Upper lobe of right lung (tissue), 1 donor: ENCODE data around the gene ANXA1. TPM values are rescaled to one million over a fixed set of nuclear protein-coding genes. Genes with fewer than 3 reads are reported as not detected.

Experiments used
- ATAC-seq: fragments of 200-7000 bp; cut with Tn5 transposase; one replicate; pipeline ENCODE4 v1.9.1; 2020; ENCODE audit warnings: mild to moderate bottlenecking, moderate library complexity
- DNase-seq: peaks from one replicate; pipeline ENCODE4 v3.0.0-alpha.2; 2020
- H3K27ac ChIP-seq: fragments of 200-600 bp; one replicate; pipeline ENCODE4 v1.8.0; 2022
- H3K27me3 ChIP-seq: fragments of 200-600 bp; one replicate; pipeline ENCODE4 v1.8.0; 2022; ENCODE audit warnings: mild to moderate bottlenecking
- H3K36me3 ChIP-seq: fragments of 200-600 bp; one replicate; pipeline ENCODE4 v1.8.0; 2022
- H3K4me1 ChIP-seq: fragments of 200-600 bp; one replicate; pipeline ENCODE4 v1.8.0; 2022
- H3K4me3 ChIP-seq: fragments of 200-600 bp; one replicate; pipeline ENCODE4 v1.8.0; 2022; ENCODE audit warnings: mild to moderate bottlenecking
- H3K9me3 ChIP-seq: fragments of 200-600 bp; one replicate; pipeline ENCODE4 v1.8.0; 2022
- intact Hi-C: fragments of 100-400 bp; cut with DNase I; formaldehyde crosslinking; loops from one replicate; pipeline ENCODE4 v1.11.0; 2022
- total RNA-seq: library from RNA; stranded (reverse); fragmentation: NEBNext Ultra II Directional; extraction: Animal tissue kit (Norgen Biotek cat#: 25700); gene quantifications from one replicate; pipeline ENCODE4 v1.2.1, GENCODE V29; 2021
- TF ChIP-seq, protein P1 (sequence below): fragments of 200-600 bp; IDR thresholded peaks from one replicate; pipeline ENCODE4 v1.8.0; 2022; ENCODE audit warnings: antibody characterized with exemption
- donor health status: DM: no; HTN: yes; CAD: no; lungs with severe emphysema.

Gene ANXA1
- total RNA-seq, 1 donor from 2014 or later = 314 TPM

- peak; percentile 25 for ATAC-seq
- Histone ChIP-seq H3K36me3 (peaks cover 17% of the 10 kb centered on the region), H3K4me1 (peaks cover 57% of the 10 kb centered on the region), H3K27me3 (no peaks in the 10 kb centered on the region), H3K27ac (peak overlapping the region; percentile 90), H3K9me3 (no peaks in the 10 kb centered on the region), H3K4me3 (peak overlapping the region; percentile 58)
- TF ChIP-seq, protein P1, sequence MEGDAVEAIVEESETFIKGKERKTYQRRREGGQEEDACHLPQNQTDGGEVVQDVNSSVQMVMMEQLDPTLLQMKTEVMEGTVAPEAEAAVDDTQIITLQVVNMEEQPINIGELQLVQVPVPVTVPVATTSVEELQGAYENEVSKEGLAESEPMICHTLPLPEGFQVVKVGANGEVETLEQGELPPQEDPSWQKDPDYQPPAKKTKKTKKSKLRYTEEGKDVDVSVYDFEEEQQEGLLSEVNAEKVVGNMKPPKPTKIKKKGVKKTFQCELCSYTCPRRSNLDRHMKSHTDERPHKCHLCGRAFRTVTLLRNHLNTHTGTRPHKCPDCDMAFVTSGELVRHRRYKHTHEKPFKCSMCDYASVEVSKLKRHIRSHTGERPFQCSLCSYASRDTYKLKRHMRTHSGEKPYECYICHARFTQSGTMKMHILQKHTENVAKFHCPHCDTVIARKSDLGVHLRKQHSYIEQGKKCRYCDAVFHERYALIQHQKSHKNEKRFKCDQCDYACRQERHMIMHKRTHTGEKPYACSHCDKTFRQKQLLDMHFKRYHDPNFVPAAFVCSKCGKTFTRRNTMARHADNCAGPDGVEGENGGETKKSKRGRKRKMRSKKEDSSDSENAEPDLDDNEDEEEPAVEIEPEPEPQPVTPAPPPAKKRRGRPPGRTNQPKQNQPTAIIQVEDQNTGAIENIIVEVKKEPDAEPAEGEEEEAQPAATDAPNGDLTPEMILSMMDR = no peak
- intact Hi-C loops = no loop called here
- no peak for DNase-seq
Measured at GRCh38 chr9:73154722-73155121, 3.1 kb downstream of the ANXA1 start.

DNA sequence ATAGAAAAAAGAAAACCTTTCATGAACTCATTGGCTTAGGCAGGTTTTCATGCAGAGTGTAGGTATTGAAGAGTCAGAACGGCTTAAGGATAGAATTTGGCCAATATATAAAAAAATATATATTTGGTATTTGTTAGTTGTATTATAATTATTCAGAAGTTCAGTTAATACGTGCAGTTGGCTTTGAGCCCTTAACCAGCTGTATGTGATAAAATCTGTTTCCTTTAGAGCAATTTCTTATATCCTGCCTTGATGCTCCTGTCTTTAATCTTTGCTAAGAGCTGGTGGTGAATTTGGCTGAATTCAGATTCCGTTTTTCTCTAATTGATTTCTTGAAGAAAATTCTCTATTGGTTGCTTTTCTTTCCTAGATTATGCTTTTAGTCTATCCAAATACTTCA lies 3.7 kb downstream of the ANXA1 start:
- TF ChIP-seq, protein P1 = no peak
- Histone ChIP-seq H3K4me3 (peak overlapping the region; percentile 58), H3K4me1 (peaks cover 51% of the 10 kb centered on the region), H3K9me3 (no peaks in the 10 kb centered on the region), H3K27ac (peak overlapping the region; percentile 90), H3K36me3 (peaks cover 23% of the 10 kb centered on the region), H3K27me3 (no peaks in the 10 kb centered on the region)
- ATAC-seq (no peak), DNase-seq (no peak)
- intact Hi-C loops = no loop called here

- H3K27me3 ChIP-seq = no peaks in the 10 kb centered on the region
- H3K9me3 ChIP-seq = no peaks in the 10 kb centered on the region
- H3K36me3 ChIP-seq = peaks cover 32% of the 10 kb centered on the region
- H3K4me3 ChIP-seq = peak overlapping the region; percentile 58
- DNase-seq = no peak
- H3K4me1 ChIP-seq = peaks cover 44% of the 10 kb centered on the region
- intact Hi-C loops = no loop called here
- TF ChIP-seq, protein P1 = no peak
- no peak for ATAC-seq
- peak overlapping the region; percentile 4 for H3K27ac ChIP-seq
Measured at GRCh38 chr9:73155968-73156864, 4.6 kb downstream of the ANXA1 start.

DNA sequence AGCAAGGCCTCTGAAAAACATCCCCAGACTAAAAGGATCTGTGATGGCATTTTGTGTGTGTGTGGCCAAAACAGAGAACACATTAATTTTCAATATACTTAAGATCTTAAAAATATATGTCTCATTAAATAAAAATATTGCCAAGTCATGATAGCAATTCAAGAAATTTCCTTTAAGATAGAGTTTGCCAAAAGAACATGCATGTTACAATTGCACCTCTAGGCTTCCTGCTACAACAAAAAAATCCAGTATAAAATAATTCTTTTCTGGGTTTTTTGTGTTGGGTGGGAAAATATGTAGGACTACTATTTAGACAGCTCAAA lies 5.2 kb downstream of the ANXA1 start:
- Histone ChIP-seq H3K27ac (peak overlapping the region; percentile 4), H3K9me3 (no peaks in the 10 kb centered on the region), H3K4me1 (peaks cover 41% of the 10 kb centered on the region), H3K27me3 (no peaks in the 10 kb centered on the region), H3K4me3 (no peak overlapping the region), H3K36me3 (peaks cover 38% of the 10 kb centered on the region)
- TF ChIP-seq, protein P1 = no peak
- no peak for DNase-seq
- no peak for ATAC-seq
- intact Hi-C loops = no loop called here

DNA sequence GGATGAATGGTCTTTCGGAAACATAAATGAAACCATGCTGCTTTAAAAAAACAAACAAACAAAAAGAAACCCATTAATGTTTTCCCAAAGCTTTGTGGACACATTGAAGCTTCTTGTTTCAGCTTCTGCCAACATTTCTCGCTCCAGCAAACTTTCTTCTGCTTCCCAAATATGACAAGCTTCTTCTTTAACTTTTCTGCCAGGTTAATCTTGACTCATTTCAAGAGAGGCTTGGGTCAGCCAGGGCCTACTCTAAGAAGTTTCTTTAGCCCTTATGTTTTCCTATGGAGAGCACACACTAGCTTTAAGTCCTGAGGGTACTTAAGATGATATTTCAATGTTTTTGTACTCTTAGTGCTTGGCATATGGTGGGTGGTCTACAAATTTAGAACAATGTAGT lies 6.1 kb downstream of the ANXA1 start:
- peaks cover 48% of the 10 kb centered on the region for H3K36me3 ChIP-seq

More for the DNA sequence above, 6.1 kb downstream of the ANXA1 start:
- intact Hi-C loops = no loop called here
- DNase-seq (no peak), ATAC-seq (no peak)
- Histone ChIP-seq H3K27me3 (no peaks in the 10 kb centered on the region), H3K27ac (no peak overlapping the region), H3K4me1 (peaks cover 41% of the 10 kb centered on the region), H3K9me3 (no peaks in the 10 kb centered on the region), H3K4me3 (no peak overlapping the region)
- TF ChIP-seq, protein P1 = no peak
